ENCODE data around the gene UBE3A.

DNA sequence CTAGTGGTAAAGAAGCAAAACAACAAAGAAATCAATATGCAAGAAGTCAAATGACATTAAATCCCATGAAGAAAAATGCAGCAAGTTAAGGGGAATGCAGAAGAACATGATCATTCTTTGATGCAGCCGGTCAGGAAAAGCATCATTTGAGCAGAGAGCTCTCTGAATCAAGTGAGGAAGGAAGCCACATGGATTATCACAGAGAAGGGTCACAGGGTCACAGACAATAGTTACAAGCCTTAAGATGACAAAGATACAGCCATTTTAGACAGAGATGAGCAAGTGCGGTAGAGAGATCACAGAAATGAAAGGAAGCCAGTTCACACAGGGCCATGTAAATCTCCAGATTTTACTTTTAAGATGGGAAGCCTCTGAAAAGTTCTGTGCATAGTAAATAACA is 43.9 kb downstream of the UBE3A start:
- TF ChIP-seq, protein P1, sequence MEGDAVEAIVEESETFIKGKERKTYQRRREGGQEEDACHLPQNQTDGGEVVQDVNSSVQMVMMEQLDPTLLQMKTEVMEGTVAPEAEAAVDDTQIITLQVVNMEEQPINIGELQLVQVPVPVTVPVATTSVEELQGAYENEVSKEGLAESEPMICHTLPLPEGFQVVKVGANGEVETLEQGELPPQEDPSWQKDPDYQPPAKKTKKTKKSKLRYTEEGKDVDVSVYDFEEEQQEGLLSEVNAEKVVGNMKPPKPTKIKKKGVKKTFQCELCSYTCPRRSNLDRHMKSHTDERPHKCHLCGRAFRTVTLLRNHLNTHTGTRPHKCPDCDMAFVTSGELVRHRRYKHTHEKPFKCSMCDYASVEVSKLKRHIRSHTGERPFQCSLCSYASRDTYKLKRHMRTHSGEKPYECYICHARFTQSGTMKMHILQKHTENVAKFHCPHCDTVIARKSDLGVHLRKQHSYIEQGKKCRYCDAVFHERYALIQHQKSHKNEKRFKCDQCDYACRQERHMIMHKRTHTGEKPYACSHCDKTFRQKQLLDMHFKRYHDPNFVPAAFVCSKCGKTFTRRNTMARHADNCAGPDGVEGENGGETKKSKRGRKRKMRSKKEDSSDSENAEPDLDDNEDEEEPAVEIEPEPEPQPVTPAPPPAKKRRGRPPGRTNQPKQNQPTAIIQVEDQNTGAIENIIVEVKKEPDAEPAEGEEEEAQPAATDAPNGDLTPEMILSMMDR (IDR thresholded peaks at IDR 0.05) = no peak
- no peak for TF ChIP-seq POLR2A (IDR thresholded peaks at IDR 0.05)
